NCI-H510A (cell line): Measurements from ENCODE around the gene FAM114A1.
"Not testable (repeated sequence)": the region's sequence is repeated elsewhere in the genome, so short reads cannot be mapped to it uniquely, and the experiment has no call there.

Experiments
- DNase-seq: peaks from one replicate; lab custom pipeline; 2025; lab: John Stamatoyannopoulos, UW

Gene FAM114A1

GRCh38 chr4:38967260-38968095, 99.9 kb downstream of the FAM114A1 start:
- no peak for DNase-seq

DNA sequence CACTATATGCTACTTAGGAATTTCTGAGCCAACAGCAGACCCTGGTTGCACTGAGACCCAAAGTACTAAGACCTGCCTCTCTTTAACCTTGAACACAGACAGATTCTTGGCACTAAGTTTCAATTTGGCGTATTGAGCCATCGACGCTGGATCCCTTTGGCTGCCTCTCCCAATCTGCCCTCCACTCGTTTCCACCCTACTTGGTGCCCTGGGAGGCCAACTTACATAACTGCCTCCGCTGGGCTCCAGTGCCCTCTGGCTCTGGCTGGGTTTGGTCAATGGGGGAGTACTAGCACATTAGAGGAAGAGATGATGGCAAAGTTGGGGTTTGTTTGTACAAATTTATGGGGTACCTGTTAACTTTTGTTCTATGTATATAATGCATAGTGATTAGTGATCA, 101.1 kb downstream of the FAM114A1 start:
- no peak for DNase-seq

GRCh38 chr4:38976308-38976707, 108.7 kb downstream of the FAM114A1 start:
- DNase-seq, result no peak

DNA sequence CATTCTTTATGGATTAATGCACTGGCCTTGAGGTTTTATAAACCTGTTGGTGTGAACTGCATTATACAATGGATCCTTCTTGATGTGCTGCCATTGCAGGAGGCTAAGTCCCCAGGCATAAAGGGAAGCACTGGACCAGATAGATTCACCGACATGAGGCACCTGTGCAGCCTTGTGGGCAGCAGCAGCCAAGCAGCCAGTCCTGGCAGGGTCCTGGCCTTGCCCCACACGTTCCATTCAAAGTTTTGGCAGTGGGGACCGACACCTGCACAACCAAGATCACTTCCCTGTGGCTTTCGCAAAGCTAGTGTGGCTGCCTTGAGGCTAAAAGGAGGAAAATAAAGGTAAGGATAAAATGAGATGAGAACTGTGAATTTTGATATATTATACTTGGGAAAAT, 111.5 kb downstream of the FAM114A1 start:
- DNase-seq, result no peak

DNA sequence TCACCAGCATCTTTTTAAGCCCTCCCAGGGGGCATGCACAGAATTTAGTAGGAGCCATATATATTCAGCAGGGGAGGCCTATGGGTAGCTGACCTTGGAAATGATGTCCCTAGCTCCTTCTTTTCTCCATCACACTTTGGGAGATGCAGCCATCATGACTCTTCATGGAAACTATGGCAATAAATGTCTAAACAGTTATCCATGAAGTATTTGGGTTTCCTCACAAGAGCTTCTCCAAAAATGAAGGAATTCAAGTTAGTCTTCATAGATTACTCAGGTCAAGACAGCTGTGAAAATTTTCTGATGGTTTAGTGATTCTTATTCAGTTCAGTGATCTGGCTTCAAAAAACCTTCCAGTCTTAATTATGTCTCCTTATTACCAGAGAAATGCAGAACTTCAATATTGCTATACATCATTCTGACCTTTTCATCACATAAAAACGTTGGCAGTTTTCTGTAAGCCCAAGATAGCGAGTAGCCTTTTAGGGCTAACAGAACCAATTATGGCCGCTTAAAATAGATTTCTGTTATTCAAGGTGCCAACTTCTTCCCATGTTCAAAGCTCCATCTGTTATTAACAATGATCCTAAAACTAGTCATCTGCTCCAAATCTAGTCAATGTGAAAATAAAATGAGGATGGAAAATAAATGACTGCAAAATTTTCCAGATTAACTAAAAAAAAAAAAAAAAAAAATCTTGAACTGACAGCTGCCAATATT, 112.1 kb downstream of the FAM114A1 start:
- no peak for DNase-seq

GRCh38 chr4:38980903-38981676, 113.5 kb downstream of the FAM114A1 start:
- no peak for DNase-seq

DNA sequence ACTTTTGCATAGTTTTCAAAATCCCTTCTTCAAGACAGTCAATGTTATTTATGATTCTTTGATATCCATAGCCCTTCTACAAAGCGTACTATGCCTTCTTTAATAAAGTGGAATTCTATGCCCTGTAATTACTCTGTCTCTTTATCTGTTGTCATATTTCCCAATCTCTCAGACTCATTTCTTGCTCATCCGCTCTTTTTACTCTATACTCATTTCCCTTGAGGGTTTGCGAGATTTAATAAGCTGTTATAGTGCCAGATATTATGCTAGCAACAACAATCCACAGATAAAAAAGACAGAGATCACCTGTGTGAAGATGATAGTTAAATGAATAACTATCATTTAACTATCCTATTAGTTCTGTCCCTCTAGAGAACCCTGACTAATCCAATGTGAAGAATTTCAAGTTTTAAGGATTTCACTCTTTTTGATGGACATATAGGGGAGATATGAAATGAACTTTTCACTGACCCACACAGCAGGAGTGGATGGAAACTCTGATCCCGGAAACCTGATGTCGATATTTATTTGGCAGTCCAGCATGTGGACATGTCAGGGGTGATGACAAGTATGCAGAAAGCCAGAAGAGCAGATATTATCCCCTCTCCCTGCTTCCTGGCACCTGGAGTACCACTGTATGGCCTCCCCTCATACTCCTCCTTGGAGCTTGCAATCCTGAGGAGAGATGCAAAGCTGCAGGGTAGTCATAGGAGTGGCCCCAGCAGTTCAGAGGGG, 114.9 kb downstream of the FAM114A1 start:
- DNase-seq, result no peak

DNA sequence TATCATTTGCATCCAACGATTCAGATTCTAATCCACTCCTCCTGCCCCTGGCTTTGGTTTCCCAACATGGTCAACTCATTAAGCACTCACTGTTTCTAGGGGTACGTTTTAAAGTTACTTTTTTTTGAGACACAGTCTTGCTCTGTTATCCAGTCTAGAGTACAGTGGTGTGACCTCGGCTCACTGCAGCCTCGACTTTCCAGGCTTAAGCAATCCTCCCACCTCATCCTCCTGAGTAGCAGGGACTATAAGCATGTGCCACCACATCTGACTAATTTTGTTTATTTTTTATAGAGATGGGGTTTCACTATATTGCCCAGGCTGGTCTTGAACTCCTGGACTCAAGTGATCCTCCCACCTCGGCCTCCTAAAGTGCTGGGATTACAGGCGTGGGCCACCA, 115.7 kb downstream of the FAM114A1 start:
- DNase-seq, result no peak

DNA sequence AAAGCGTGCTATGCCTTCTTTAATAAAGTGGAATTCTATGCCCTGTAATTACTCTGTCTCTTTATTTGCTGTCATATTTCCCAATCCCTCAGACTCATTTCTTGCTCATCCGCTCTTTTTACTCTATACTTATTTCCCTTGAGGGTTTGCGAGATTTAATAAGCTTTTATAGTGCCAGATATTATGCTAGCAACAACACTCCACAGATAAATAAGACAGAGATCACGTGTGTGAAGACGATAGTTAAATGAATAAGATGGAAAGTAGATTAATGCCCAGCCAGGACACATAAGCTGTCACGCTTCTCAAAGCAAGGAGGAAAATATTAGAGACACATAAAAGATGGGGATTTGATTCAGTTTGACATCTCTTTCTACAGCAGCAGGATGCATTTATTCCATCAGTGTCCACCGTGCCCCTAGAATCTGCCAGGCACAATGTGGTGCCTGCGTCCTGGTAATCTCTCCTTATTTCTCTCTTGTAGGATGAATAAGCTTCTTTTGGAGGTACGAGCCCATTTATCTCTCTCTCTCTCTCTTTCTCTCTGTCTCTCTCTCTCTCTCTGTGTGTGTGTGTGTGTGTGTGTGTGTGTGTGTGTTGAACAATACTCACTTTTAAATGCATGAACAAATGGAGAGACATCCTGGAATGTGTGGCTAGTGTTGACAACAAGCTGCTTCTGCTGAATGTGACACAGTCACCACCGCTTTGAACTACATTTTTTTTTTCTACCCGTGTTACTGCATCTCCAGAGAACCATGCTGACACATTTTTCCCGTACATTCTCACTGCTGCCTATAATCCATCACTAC, 116.4 kb downstream of the FAM114A1 start:
- DNase-seq, result no peak

- no peak for DNase-seq
Observed at GRCh38 chr4:38985410-38986100, 117.9 kb downstream of the FAM114A1 start.

DNA sequence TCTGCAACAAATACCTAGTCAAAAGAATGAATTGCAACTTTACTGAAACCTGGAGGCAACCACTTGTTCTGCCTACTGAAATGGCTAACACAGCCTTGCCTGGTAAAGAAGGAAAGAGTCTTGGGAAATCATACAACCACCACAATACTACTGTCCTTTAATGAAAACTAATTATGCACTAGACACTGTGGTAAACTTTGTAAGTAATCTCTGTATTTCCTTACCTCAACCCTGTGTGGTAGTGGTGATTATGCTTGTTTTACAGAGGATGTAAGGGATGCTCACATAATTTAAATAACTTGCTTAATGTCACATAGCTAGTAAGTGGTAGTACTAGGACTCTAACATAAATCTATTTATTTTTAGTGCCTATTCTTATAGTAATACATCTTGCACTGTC, 119.9 kb downstream of the FAM114A1 start:
- DNase-seq, result no peak

GRCh38 chr4:38988353-38988752, 120.7 kb downstream of the FAM114A1 start:
- DNase-seq, result not testable (repeated sequence)

DNA sequence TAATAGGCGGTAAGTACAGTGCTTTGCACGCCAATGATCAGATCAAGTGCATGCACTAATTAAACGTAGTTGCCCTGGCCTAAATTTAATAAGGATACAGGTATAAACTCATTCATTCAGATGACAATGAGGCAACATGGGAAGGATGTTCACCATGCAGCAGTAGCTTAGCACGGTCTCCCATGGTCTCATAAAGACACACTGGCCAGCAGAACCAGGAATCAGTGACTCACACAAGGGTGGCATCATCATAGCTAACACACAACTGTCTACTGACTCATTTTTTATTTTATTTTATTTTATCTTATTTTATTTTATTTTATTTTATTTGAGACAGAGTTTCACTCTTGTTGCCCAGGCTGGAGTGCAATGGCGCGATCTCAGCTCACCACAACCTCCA, 121.9 kb downstream of the FAM114A1 start:
- DNase-seq, result no peak

- no peak for DNase-seq
Observed at GRCh38 chr4:38990241-38990640, 122.6 kb downstream of the FAM114A1 start.

GRCh38 chr4:38993683-38994082, 126.1 kb downstream of the FAM114A1 start:
- DNase-seq, result no peak

- DNase-seq, result no peak
Observed at GRCh38 chr4:38994135-38994534, 126.5 kb downstream of the FAM114A1 start.
